Stromal cell of bone marrow (primary cell): ENCODE measurements around the gene CD276.
A peak's percentile ranks its signal among the peaks of the same experiment; 100 is the strongest.

Source experiments
- DNase-seq: peaks from one replicate; pipeline ENCODE4 v3.0.0-alpha.2; 2012; ENCODE audit warnings: low read depth

Gene CD276

DNA sequence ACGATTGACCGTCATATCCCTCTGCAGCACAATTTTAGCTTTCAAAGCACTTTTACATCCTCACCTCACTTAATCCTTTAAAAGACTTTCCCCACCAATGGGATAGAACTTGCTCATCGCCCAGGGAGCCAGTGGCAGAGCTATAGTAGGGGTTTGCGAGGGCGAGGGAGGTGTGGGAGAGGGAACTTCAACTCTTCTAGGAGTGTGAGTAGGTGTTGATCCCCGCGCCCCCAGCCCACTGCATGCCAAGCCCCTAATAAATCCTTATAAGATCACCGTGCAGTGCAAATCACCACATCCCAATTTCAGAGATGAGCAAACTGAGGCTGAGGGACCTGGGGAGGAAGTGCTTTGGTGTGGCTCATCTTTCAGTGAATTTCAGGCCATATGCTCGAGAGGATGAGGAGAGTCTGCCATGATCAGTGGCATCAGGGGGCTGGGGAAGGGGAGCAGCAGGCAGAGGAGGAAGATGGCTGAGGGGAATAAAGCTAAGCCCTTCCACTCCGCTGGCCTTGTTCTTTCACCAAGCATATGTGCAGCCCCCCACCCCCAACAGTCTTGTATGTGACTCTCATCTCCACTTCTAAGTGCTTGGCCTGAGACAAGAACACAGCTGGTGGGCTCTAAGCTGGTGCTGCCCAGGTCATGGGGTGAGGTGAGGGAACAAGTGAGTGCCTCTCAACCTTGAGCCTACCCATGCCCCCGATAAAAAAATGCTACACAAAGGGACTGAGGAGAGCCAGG lies 63.8 kb downstream of the CD276 start:
- no peak for DNase-seq

DNA sequence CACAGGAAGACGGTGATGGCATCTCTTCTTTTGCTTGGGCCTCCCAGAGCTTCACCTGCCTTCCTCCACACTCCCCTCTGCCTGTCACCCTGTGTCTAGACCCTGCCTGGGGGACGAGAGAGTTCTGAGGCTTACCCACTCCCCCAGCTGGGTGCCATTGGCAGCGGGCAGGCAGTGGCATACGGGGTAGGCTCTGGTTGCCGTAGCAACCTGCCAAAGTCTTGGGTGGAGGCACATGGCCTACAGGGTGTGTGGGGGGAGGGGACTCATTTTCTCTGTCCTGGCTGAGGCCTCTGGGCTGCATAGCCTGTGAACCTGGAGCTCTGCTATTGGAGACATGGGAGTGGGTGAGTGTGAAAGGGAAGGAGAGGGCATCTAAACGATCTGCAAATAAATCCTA lies 64.5 kb downstream of the CD276 start:
- no peak for DNase-seq

DNA sequence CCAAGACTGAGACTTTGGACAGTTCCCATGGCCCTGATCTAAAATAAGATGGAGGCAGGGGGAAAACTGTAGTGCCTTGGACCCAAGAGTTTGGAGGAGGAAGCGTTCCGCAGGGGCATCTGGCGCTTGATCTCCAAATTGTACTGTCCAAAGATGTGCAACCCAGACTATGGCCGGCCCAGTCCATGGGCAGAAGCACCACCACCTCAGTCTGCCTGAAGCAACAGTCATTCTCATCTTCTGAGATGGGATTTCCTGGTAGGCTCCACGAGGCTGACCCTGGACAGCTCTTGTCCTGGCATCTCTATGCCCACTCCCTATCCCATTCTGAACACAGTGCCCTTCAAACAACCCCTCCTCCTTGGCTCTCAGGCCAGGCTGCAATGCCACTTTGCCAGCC lies 65.3 kb downstream of the CD276 start:
- DNase-seq = no peak

DNA sequence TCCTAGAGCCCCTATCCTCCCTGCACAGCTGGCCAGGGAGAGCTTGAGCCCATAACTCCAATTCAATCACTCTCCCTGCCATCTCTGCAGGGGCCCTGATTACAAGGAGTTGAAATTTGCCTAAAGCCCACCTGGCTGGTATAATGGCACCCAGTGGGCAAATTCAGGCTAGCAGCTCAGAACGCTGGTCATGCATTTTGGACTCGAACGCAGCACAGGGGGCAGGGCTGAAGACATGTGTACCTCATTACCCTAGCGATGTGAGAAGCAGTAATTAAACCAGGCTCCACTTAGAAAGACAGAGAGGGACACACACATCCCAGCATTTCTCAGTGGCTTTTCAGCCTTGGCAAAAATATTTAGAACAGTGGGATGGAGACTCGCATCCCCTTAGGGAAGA lies 65.8 kb downstream of the CD276 start:
- no peak for DNase-seq

DNA sequence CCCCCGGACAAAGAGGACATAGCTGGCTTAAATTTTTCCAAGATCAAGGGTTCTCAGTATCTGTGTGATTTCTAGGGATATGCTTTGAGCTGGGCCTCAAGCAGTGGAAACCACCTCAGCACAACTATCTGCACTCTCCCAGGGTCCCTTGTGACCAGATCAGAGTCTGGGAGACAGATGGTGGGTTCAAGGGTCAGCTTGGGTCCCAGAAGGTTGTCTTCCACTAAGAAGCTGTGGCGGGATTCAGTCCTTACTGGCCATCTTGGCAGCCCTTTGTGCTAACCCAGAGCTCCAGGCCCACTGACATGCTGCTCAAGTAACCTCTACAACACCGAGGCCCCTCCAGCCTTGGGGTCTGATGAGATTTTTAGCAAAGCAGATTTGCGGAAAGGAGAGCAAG lies 66.3 kb downstream of the CD276 start:
- no peak for DNase-seq

DNA sequence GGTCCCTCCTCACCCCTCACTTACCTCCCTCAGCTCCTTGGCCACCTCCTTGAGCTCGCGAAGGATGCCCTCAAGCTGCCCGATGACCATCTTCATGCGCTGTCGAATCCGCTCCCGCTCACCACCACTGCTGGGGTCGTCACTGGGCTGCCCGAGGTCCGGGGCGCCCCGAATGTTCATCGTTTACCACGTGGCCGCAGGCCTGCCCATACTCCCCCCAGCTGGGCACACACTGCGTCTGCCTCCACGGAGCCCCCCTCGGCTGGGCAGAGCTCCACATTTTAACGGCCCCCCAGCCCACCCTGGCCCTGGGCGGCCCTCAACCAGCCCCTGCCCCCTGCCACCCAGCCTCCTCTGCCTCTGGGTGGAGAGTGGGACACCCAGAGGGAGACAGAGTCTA lies 66.8 kb downstream of the CD276 start:
- DNase-seq = no peak

DNA sequence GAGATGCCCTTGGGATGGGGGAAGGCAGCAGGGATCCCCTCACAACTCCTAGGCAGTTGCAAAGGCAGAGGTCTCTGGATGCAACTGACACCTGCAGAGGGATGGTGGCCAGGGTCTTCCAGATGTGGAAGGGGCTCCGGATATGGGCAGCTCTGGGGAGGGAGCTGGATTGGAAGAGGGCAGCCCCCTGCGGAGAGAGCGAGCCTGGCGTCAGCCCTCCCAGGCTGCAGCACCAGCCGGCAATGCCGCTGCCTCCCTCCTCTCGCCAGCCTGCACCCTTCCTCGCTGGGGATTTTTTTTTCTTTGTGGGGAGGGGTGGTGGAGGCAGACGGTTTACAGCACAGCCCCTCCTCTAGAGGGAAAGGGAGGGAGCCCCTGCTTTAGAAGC lies 67.3 kb downstream of the CD276 start:
- no peak for DNase-seq

DNA sequence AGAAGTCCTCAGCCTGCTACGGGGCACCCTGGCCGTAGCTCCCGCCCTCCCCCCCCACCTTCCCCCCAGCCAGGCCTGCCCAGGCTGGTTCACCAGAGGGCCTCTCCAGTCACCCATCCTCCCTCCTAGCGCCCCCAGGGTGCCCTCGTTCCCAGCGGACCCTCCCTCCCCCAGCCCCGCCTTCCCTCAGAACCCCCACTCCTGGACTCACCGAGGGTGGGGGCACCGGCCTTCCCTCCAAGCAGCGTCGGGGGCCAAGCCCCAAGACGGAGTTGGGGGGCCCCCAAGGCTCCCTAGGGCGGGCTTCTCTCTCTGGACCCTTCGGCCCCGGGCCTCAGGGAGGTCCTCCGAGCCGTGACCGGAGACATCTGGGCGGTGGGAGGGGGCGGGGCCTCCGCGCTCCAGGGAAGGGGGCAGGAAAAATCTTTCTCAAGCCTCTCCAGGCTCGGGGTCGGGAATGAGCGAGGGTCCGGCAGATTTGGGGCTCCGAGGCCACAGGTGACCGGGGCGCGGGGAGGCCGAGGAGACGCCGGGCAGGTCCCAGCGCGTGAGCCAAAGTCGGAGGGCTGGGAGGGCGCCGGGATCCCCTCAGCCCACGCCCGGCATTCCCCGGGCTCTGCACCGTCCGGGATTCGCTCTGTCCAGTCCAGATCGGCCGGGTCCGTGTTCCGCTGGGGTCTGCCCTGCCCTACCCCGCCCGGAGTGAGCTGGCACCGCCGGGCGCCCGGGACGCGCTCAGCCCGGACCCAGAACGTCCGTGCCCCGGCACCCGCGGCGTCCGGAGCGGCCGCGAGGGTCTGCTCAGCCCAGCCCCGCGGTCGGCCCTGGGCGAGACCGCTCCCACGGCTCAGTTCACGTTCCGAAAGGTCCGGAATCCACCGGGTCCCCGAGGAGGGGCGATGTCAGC lies 68.0 kb downstream of the CD276 start:
- DNase-seq = no peak

DNA sequence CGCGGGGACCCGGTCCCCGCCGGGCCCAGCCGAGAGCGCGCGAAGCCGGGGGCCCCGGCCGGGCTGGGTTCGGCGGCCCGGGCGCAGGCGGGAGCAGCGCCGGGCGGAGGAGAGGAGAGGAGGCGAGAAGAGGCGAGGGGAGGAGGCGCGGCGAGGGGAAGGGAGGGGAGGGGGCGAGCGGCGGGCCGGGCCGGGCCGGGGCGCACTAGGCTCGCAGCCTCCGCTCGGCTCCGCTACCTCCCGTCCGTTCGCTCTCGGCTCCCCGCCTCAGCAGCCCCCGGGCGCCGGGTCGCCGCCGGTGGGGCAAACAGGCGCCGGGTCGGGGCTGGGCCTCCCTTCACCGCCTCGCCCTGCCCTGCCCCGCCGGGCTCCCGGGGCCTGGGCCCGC lies 68.6 kb downstream of the CD276 start:
- no peak for DNase-seq

DNA sequence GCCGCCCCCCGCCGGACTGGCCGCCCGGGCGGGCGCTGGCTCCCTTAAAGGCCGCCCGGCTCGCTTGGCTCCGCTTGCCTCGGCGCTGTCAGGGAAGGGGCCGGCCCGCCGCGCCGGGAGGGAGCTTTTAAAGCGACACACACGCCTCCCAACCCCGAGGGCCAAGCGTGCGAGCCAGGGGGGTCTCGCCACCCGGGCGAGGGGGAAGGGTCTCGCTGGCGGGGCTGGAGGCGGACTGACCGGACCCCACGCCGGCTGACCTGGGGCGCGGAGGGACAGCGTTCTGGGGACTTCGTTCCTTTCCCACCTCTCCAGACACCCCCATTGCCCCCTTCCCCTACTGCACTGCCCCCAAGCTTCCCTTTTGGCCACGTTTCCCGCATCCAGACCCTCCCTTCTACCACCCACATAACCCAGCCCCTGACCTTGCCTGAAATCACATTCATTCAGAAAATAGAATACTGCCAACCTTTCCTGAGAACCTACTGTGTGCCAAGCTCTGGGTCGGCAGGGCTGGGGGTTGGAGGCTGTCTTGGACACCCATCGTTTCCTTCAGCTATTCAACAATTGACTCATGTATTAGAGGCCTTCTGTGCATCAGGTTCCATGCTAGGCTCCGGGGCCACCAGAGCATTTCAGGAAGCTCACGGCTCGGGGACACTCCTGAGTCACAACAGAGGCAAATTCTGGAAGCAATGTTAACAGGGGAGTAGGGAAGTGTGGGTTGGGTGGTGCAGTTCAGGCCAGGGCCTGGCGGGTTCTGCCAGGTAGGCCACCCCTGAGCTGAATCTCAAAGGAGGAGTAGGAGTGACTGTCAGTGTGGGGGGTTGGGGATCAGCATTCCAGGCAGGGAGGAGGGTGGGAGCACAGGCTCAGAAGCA lies 69.3 kb downstream of the CD276 start, which contains the start of gene INSYN1:
TSS of gene INSYN1 (minus strand) at position 102 of the 881 bp plus-strand sequence. CDS start 2,221 bp downstream, outside the sequence.
- peak; percentile 21 for DNase-seq

DNA sequence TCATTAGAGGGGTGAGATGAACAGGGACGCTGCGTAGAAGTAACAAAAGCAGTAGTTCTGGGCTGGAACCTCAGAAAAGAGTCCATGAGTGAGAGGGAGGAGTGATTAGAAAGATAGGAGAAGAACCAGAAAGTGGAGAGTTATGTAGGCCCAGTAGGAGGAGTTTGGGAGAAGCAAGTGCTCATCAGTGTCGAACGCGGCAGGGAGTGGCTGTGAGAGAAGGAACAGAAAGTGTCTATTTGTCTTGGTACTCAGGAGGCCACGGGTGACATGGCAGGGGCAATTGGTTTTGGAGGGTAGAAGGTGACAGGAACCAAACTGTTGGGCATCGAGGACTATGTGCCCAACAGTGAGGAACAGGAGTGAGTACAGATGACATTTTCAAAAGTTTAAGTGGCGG lies 70.3 kb downstream of the CD276 start:
- no peak for DNase-seq

DNA sequence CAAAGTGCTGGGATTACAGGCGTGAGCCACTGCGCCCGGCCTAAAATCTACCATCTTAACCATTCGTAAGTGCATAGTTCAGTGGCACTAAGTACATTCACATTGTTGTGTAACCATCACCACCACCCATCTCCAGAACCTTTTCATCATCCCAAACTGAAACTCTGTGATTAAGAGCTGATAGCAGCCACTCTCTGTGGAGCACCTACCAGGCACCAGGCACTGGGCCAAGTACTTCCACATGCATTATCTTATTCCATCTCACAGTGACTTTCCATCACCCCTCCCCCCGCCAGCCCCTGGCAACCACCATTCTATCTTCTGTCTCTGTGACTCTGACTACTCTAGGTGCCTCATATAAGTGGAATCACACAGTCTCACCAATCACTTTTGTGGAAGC lies 71.3 kb downstream of the CD276 start:
- DNase-seq = no peak

DNA sequence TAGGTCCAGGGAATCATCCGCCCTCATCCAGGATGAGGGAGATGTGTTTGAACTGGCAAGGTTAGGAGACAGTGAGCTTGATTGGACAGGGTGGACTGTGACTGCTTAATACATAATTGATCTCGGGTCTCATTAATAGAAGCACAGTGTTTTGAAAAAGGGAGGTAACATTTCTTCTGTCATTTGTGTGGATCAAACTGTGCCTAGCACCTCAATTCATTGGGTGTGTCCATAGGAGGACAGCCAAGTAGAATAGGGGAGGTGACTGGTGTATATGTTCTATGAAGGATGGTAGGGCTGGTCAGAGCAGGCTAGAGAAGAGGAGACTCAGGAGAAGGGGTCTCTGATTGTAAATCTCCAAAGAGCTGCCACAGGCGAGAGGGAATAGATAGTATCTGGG lies 71.8 kb downstream of the CD276 start:
- no peak for DNase-seq

DNA sequence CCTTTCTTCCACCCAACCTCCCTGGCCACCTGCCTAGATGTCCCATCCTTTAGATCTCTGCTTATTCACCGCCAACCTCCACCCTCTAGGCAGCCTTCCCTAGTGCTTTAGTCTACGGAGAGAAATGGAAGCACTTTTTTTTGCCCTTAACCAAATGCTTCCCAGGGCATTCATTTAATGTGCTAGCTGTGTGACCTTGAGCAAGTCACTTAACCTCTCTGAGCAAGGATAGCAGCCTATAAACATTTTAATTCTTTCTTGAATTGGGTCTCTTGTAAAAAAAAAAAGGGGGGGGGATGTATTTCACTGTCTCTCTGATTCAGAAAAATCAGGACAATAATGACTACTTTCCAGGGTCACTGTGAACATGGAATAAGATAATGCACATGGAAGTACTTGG lies 72.2 kb downstream of the CD276 start:
- DNase-seq = no peak

DNA sequence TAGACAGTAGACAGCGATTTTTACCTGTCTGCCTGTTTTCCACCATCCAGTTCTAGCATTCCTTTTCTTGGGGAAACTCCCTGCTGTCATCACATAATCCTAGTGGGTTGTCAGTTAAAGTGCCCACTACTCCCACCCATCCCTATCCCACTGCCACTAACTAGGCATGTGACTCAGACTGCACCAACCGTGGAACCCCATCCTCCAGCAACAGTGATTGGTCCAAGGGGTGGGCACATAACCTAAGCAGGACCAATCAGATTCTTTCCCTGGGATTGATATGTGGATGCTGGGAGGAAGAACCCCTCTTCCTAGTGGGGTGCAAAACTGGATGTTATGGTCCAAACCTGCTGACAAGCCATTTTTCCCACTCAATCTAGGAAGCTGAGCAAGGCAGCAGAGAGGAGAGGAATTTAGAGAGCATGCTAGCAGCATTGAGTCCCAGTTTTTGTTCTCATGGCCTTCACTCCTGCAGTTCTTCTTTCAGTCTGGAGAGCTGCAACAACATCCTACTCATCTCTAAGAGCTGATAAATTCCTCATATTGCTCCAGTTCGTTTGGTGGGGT lies 72.8 kb downstream of the CD276 start:
- no peak for DNase-seq

DNA sequence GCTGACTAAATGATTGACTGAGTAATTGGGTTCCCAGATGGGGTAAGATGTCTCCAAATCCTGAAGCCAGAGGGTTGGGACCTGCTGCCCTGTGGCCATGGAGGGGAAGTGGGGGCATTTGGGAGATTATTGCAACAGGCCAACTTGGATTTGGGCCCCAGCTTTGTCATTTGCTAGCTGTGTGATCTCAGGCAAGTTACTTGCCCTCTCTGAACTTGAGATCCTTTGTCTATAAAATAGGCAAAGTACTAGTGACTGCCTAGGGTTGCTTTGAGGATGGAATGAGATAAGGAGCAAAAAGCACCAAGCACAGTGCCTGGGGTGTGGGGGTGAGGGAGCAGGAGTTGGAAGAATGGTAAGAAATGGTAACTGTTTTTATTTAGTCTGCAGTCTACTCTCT lies 73.4 kb downstream of the CD276 start:
- no peak for DNase-seq

DNA sequence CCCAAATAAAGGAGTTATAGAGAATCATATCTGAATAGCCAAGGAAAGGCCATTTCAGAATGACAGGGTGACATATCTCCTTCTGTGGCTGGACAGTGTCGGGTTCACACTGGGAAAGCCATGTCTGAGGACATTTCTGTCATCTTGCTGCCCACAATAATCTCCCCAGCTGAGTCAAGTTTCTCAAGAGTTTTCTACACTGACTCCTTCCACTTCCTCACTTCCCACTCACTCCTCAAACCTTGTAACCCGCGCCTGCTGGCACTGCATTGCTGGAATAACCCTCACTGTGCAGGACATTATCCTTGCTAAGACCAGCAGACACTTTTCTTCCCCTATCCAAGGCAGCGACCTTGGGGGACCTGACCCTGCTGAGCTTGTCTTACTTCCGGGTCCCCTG lies 74.3 kb downstream of the CD276 start:
- DNase-seq = no peak

DNA sequence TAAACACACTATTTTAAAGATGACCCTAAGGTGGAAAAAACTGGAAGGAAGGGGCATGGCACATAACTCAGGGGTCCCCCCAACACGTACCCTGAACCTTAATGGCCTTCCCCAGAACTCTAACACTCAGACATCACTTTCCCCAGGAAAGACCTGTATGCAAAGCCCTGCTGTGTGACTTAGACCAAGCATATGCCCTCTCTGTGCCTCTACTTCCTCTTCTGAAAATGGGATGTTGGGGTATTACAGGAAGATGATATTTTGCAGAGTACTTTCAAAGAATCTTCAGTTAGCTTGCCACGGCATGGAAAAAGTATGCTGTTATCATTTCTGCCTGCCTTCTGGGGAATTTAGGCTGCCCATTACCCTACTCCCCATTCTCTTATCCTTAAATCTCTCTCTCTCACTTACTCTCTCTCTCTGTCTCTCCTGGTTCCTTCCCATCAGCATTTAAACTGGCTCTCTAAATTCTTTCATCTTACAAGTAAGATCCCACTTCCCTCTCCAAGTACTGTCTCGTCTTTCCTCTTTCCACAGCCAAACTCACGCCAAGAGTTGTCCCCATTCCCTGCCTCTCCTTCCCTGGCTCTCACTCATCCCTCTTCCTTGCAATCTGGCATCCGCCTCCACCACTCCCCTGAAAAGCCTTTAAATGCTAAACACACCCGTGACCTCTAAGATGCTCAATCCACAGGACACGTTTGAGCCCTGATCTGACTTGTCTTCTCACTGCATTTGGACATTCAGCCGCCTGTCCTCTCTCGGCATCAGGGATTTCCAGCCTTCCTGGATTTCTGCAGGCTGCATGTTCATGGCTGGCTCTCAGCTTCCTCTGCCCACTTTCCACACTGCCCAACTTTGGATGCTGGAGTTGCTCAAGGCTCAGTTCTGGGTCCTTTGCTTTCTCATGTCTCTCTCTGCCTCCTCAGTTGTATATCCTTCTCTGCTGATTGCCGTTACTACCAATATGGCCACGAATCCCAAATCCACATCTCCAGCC lies 76.4 kb downstream of the CD276 start:
- no peak for DNase-seq

DNA sequence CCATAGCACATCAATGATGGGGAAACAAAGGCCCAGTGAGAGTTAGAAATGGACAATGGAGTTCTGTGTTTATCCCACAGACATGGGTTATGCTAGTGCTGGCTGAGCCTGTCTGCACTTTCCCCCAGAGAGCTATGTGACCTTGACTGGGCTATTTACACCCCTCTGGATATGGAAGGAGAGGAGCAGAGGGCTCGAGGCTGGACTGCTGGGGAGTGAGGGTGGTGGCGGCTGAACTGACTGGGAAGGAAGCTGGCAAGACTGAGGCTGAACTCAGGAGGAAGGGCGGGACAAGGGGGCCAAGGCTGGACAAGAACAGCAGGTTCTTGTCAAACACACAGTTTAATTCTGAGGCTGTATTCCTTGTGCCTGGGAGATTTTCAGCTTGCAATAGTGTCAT lies 79.7 kb downstream of the CD276 start:
- no peak for DNase-seq
